GM18951 (cell line): ENCODE data around the gene SHOX.
"Not testable (repeated sequence)": the region's sequence is repeated elsewhere in the genome, so short reads cannot be mapped to it uniquely, and the experiment has no call there.

ENCODE experiments used
- POLR2A ChIP-seq: IDR thresholded peaks from 4 replicates; pipeline ENCODE4 v1.6.1; 2011; ENCODE audit warnings: mild to moderate bottlenecking; ENCODE audit not compliant: insufficient read length, insufficient read depth; ENCODE audit errors: extremely low read depth
- in situ Hi-C: fragments of 300-500 bp; cut with MboI; formaldehyde crosslinking; loops from one replicate; pipeline ENCODE4 v1.12.0; 2022; ENCODE audit warnings: low sequenced_read_pairs, mixed read lengths, inconsistent platforms; ENCODE audit not compliant: unreplicated experiment

SHOX gene

GRCh38 chrX:630612-631496, at the start of gene SHOX:
Gene SHOX (plus strand): TSS chrX:630791. CDS start chrX:630898, 107 bp downstream.
- no peak for TF ChIP-seq POLR2A
- in situ Hi-C loops, result no loop called here

GRCh38 chrX:581066-581465, 49.5 kb upstream of the SHOX start:
- no peak for TF ChIP-seq POLR2A
- in situ Hi-C loops, result no loop called here

GRCh38 chrX:581720-582298, 48.8 kb upstream of the SHOX start:
- no peak for TF ChIP-seq POLR2A
- in situ Hi-C loops, result no loop called here

- in situ Hi-C loops, result no loop called here
- TF ChIP-seq POLR2A, result no peak
These were observed 46.0 kb upstream of the SHOX start for GRCh38 chrX:584572-584971.

- TF ChIP-seq POLR2A, result no peak
- in situ Hi-C loops, result no loop called here
These were observed 45.3 kb upstream of the SHOX start for GRCh38 chrX:585115-585808.

- in situ Hi-C loops, result no loop called here
- no peak for TF ChIP-seq POLR2A
These were observed 44.2 kb upstream of the SHOX start for GRCh38 chrX:586351-586750.

- in situ Hi-C loops, result not testable (repeated sequence)
These were observed 41.3 kb upstream of the SHOX start for GRCh38 chrX:589261-589660.

GRCh38 chrX:590693-591404, 39.7 kb upstream of the SHOX start:
- TF ChIP-seq POLR2A, result no peak
- in situ Hi-C loops, result no loop called here

- in situ Hi-C loops, result no loop called here
- no peak for TF ChIP-seq POLR2A
These were observed 30.5 kb upstream of the SHOX start for GRCh38 chrX:599837-600715.

GRCh38 chrX:603029-603428, 27.6 kb upstream of the SHOX start:
- in situ Hi-C loops, result not testable (repeated sequence)

- in situ Hi-C loops, result not testable (repeated sequence)
These were observed 26.0 kb upstream of the SHOX start for GRCh38 chrX:604616-605015.

- in situ Hi-C loops, result not testable (repeated sequence)
These were observed 22.5 kb upstream of the SHOX start for GRCh38 chrX:608088-608487.

- no peak for TF ChIP-seq POLR2A
- in situ Hi-C loops, result no loop called here
These were observed 16.5 kb upstream of the SHOX start for GRCh38 chrX:614136-614535.
